HepG2 (cell line): Measurements from ENCODE around the gene RORC. TPM values are rescaled to one million over a fixed set of nuclear protein-coding genes. Genes with fewer than 3 reads are reported as not detected.

Experiments
- ATAC-seq: fragments of 200-7000 bp; cut with Tn5 transposase; 3 replicates; pipeline ENCODE4 v1.9.1; 2020; ENCODE audit warnings: mild to moderate bottlenecking, moderate library complexity
- BruUV-seq: library from RNA; stranded (reverse); fragments of 400-500 nt; replicated peaks from 2 replicates; lab custom pipeline; 2021; lab: Mats Ljungman, UMichigan
- CTCF ChIA-PET: fragments of 300-600 bp; formaldehyde crosslinking; extraction: SDS; loops from one replicate; lab custom pipeline; 2021; ENCODE audit warnings: low total read pairs, inconsistent platforms, low intra/inter-chr PET ratio; lab: Yijun Ruan, JAX
- POLR2A ChIA-PET: fragments of 350-600 bp; sonication (Branson Sonifier 250); formaldehyde crosslinking; loops from one replicate; lab custom pipeline; 2020; ENCODE audit warnings: antibody characterized with exemption, inconsistent platforms; lab: Yijun Ruan, JAX
- DNase-seq: peaks from one replicate; pipeline ENCODE4 v3.0.0-alpha.2; 2015; ENCODE audit warnings: low spot score
- FAIRE-seq: peaks from 3 replicates; lab custom pipeline; 2011; peaks lifted over from hg19 to GRCh38; lab: Jason Lieb, UNC
- H2AFZ ChIP-seq: one replicate; pipeline ENCODE4 v1.6.1; 2011; ENCODE audit warnings: low read length, inconsistent platforms
- H3K27ac ChIP-seq: fragments of 300-600 bp; 3 replicates; pipeline ENCODE4 v1.8.0; 2011; ENCODE audit warnings: mixed run types, mild to moderate bottlenecking, mixed read lengths, low read length, inconsistent platforms; ENCODE audit not compliant: insufficient read depth; ENCODE audit errors: extremely low read length
- H3K27me3 ChIP-seq, 2 experiments: fragments of 200-600 bp in 1 of 2; 2 replicates in 1 of 2; 3 replicates in 1 of 2; pipeline versions ENCODE4 v1.6.0 to v1.8.0; 2011; ENCODE audit warnings: low read length in 2 of 2, mild to moderate bottlenecking in 2 of 2, moderate library complexity in 2 of 2, inconsistent platforms in 1 of 2; ENCODE audit not compliant: insufficient read depth in 2 of 2, control insufficient read depth in 1 of 2
- H3K36me3 ChIP-seq, 2 experiments: fragments of 200-600 bp in 1 of 2; replicated peaks in 1 of 2; 2 replicates in 1 of 2; 3 replicates in 1 of 2; pipeline versions ENCODE4 v1.5.1 to v1.8.0; 2011; ENCODE audit warnings: low read length in 2 of 2, inconsistent platforms in 1 of 2; ENCODE audit not compliant: insufficient read depth in 2 of 2, control insufficient read depth in 1 of 2
- H3K4me1 ChIP-seq: 2 replicates; pipeline ENCODE4 v1.5.1; 2012; ENCODE audit warnings: low read length, inconsistent platforms; ENCODE audit not compliant: insufficient read depth
- H3K4me2 ChIP-seq: 2 replicates; pipeline ENCODE4 v1.6.0; 2011; ENCODE audit warnings: low read depth, low read length, inconsistent platforms
- H3K4me3 ChIP-seq, 3 experiments: fragments of 200-600 bp in 1 of 3; sonication (generic), shearing (Covaris generic) in 1 of 3; replicated peaks in 1 of 3; 2 replicates each; pipeline ENCODE4 v1.5.1; 2011 to 2016; ENCODE audit warnings: low read length in 3 of 3, inconsistent platforms in 2 of 3, low read depth in 2 of 3, mild to moderate bottlenecking in 2 of 3, control low read depth in 1 of 3, mixed read lengths in 1 of 3; ENCODE audit not compliant: insufficient read depth in 1 of 3
- H3K79me2 ChIP-seq: one replicate; pipeline ENCODE4 v1.6.1; 2011; ENCODE audit warnings: low read length, inconsistent platforms; ENCODE audit not compliant: insufficient read depth
- H3K9ac ChIP-seq: 2 replicates; pipeline ENCODE4 v1.6.0; 2011; ENCODE audit warnings: mild to moderate bottlenecking, low read depth, low read length, inconsistent platforms; ENCODE audit not compliant: insufficient read depth
- H3K9me3 ChIP-seq: 2 replicates; pipeline ENCODE4 v1.5.1; 2012; ENCODE audit warnings: mild to moderate bottlenecking, low read length
- H4K20me1 ChIP-seq: 2 replicates; pipeline ENCODE4 v1.6.0; 2011; ENCODE audit warnings: inconsistent platforms, mild to moderate bottlenecking, low read length, moderate library complexity; ENCODE audit not compliant: insufficient read depth
- THRA ChIP-seq: sonication (generic); formaldehyde crosslinking; IDR thresholded peaks from 2 replicates; pipeline ENCODE4 v1.4.0; 2020; ENCODE audit warnings: missing genetic modification reagents, borderline replicate concordance
- ZMAT3 ChIP-seq: sonication (generic); formaldehyde crosslinking; conservative IDR thresholded peaks from 2 replicates; pipeline ENCODE4 v1.7.0; 2021; ENCODE audit warnings: missing genetic modification reagents
- WGBS: methylation state at CpG from one replicate; pipeline ENCODE4 v1.1.6; 2017; ENCODE audit warnings: low lambda C conversion rate; 5-methylcytosine and 5-hydroxymethylcytosine counted together
- in situ Hi-C: cut with HindIII; loops from 2 replicates; pipeline ENCODE4 v1.10.0; 2017; ENCODE audit warnings: low pct_unique_long_range_greater_than_20kb; ENCODE audit not compliant: extremely low pct_ligation_motif_present
- intact Hi-C: fragments of 100-400 bp; cut with micrococcal nuclease; formaldehyde crosslinking; loops from one replicate; pipeline ENCODE4 v1.10.0; 2022; ENCODE audit not compliant: unreplicated experiment
- polyA plus RNA-seq, 8 experiments: library from polyadenylated mRNA; depleted of rRNA in 3 of 8; stranded (reverse) in 7 of 8; unstranded in 1 of 8; fragments of >200 nt; fragmentation: Illumina TruSeq in 4 of 8; extraction: Trizol in 4 of 8; gene quantifications; 2 replicates each; pipeline versions ENCODE4 v1.2.1 to v1.2.3, GENCODE V29; 2011 to 2016; ENCODE audit warnings: low read depth in 4 of 8, missing spikeins in 1 of 8, mixed read lengths in 1 of 8; ENCODE audit not compliant: insufficient read depth in 1 of 8
- total RNA-seq, 5 experiments: library from RNA; depleted of rRNA; stranded (reverse); fragments of >200 nt; fragmentation: Illumina TruSeq; extraction: Trizol; gene quantifications; 2 replicates each; pipeline ENCODE4 v1.2.3, GENCODE V29; 2016; ENCODE audit warnings: low read depth in 1 of 5
- TF ChIP-seq, protein P1 (sequence below): sonication (generic); formaldehyde crosslinking; IDR thresholded peaks from 2 replicates; pipeline ENCODE4 v1.4.0; 2020; ENCODE audit warnings: missing genetic modification reagents

The RORC gene
- total and polyA plus RNA-seq, 2 of the 13 experiments (the other 11 are each of a cell fraction or from before 2014, with no cell fraction given): 2.5 to 6.5 TPM

DNA sequence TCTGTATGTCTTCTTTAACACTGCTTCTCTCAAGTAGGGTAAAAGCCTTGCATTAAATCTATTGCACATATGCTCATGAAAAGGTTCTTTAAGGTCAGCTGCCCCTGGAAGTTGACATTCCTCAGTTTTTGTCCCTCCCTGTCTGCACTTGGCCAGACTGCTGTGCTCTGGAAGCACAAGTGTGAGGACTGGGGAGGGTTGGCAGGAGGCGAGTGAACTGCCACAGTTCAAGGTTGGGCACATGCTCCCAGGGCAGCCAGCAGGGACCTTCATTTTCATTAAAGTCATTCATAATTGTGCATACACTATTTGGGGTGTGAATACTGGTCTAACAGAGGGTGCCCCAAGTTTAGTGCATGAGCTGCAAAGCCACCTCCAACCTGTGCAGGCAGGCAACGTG, 32.8 kb upstream of the RORC start:
- FAIRE-seq (no peak), DNase-seq (no peak), ATAC-seq (peak; percentile 50)
- WGBS: 0% methylated on average over 1 of the region's 2 CpGs
- H3K4me2 ChIP-seq: no peak overlapping the region
- H3K27ac ChIP-seq: no peak overlapping the region
- ChIA-PET CTCF (no interaction called here), POLR2A (no interaction called here)
- no peaks in the 10 kb centered on the region for H4K20me1 ChIP-seq
- H2AFZ ChIP-seq: no peak overlapping the region
- no peaks in the 10 kb centered on the region for H3K79me2 ChIP-seq
- H3K4me3 ChIP-seq: no peak overlapping the region
- no peak for TF ChIP-seq ZMAT3 (CRISPR knock-in tag)
- TF ChIP-seq, protein P1, sequence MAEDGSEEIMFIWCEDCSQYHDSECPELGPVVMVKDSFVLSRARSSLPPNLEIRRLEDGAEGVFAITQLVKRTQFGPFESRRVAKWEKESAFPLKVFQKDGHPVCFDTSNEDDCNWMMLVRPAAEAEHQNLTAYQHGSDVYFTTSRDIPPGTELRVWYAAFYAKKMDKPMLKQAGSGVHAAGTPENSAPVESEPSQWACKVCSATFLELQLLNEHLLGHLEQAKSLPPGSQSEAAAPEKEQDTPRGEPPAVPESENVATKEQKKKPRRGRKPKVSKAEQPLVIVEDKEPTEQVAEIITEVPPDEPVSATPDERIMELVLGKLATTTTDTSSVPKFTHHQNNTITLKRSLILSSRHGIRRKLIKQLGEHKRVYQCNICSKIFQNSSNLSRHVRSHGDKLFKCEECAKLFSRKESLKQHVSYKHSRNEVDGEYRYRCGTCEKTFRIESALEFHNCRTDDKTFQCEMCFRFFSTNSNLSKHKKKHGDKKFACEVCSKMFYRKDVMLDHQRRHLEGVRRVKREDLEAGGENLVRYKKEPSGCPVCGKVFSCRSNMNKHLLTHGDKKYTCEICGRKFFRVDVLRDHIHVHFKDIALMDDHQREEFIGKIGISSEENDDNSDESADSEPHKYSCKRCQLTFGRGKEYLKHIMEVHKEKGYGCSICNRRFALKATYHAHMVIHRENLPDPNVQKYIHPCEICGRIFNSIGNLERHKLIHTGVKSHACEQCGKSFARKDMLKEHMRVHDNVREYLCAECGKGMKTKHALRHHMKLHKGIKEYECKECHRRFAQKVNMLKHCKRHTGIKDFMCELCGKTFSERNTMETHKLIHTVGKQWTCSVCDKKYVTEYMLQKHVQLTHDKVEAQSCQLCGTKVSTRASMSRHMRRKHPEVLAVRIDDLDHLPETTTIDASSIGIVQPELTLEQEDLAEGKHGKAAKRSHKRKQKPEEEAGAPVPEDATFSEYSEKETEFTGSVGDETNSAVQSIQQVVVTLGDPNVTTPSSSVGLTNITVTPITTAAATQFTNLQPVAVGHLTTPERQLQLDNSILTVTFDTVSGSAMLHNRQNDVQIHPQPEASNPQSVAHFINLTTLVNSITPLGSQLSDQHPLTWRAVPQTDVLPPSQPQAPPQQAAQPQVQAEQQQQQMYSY (CRISPR knock-in tag): no peak
- TF ChIP-seq THRA (CRISPR knock-in tag): peak; percentile 39; the same call in 1 of the 2 replicates
- no peaks in the 10 kb centered on the region for H3K36me3 ChIP-seq
- in situ Hi-C loops: no loop called here
- H3K27me3 ChIP-seq: peaks cover 0 to 1% of the 10 kb centered on the region in 2 experiments; a peak in 2 of 5 replicates
- no peaks in the 10 kb centered on the region for H3K4me1 ChIP-seq
- no TSS peak for BruUV-seq
- intact Hi-C loops: no loop called here
- no peaks in the 10 kb centered on the region for H3K9me3 ChIP-seq
- no peak overlapping the region for H3K9ac ChIP-seq
